SU-DHL-6 (cell line): Measurements from ENCODE around the gene CDC6.

Experiments used
- H2AFZ ChIP-seq: fragments of 200-600 bp; sonication (generic); 2 replicates; pipeline ENCODE4 v1.6.1; 2014; ENCODE audit warnings: low read depth, mild to moderate bottlenecking, moderate library complexity, mixed read lengths, antibody characterized with exemption, low read length; ENCODE audit not compliant: severe bottlenecking
- H3F3A ChIP-seq: fragments of 200-600 bp; shearing (Covaris generic); 2 replicates; pipeline ENCODE4 v1.6.0; 2016; ENCODE audit warnings: antibody characterized with exemption, mild to moderate bottlenecking; ENCODE audit not compliant: insufficient read depth
- H3K27ac ChIP-seq: fragments of 200-600 bp; sonication (generic); 2 replicates; pipeline ENCODE4 v1.5.1; 2016; ENCODE audit warnings: low read depth, mild to moderate bottlenecking, low read length, moderate library complexity, mixed read lengths
- H3K27me3 ChIP-seq: fragments of 200-600 bp; sonication (generic), shearing (Covaris generic); 2 replicates; pipeline ENCODE4 v1.6.0; 2014; ENCODE audit warnings: mild to moderate bottlenecking, low read length
- H3K36me3 ChIP-seq: fragments of 200-600 bp; sonication (generic); 2 replicates; pipeline ENCODE4 v1.6.1; 2014; ENCODE audit warnings: mild to moderate bottlenecking, low read length, mixed read lengths
- H3K4me2 ChIP-seq: fragments of 300-600, 200-600 bp; shearing (Covaris generic), sonication (generic); 2 replicates; pipeline ENCODE4 v1.6.0; 2014; ENCODE audit warnings: low read length, low read depth, mild to moderate bottlenecking; ENCODE audit not compliant: poor library complexity, severe bottlenecking
- H3K4me3 ChIP-seq: fragments of 200-600 bp; sonication (generic); 2 replicates; pipeline ENCODE4 v1.5.1; 2014; ENCODE audit warnings: antibody characterized with exemption, low read length, mild to moderate bottlenecking, mixed read lengths; ENCODE audit not compliant: insufficient read depth, poor library complexity, severe bottlenecking
- H3K79me2 ChIP-seq: fragments of 200-600 bp; sonication (generic); 2 replicates; pipeline ENCODE4 v1.6.1; 2014; ENCODE audit warnings: mild to moderate bottlenecking, low read length, moderate library complexity; ENCODE audit not compliant: insufficient read depth
- H3K9ac ChIP-seq: fragments of 200-600 bp; sonication (generic); 2 replicates; pipeline ENCODE4 v1.7.0; 2014; ENCODE audit warnings: mild to moderate bottlenecking, low read length
- H3K9me2 ChIP-seq: fragments of 200-600 bp; sonication (generic); replicated peaks from 2 replicates; pipeline ENCODE4 v1.6.1; 2014; ENCODE audit warnings: low read length; ENCODE audit not compliant: insufficient read depth
- H3K9me3 ChIP-seq: fragments of 200-600 bp; sonication (generic); 2 replicates; pipeline ENCODE4 v1.6.1; 2014; ENCODE audit warnings: low read length, mixed read lengths; ENCODE audit not compliant: insufficient read depth
- H4K20me1 ChIP-seq: fragments of 200-600 bp; sonication (generic); 2 replicates; pipeline ENCODE4 v1.6.1; 2014; ENCODE audit warnings: low read depth, mild to moderate bottlenecking, antibody characterized with exemption, low read length, moderate library complexity, mixed read lengths
- EZH2phosphoT487 ChIP-seq: fragments of 200-600 bp; sonication (generic), shearing (Covaris generic); conservative IDR thresholded peaks from 2 replicates; pipeline ENCODE4 v1.6.1; 2018; ENCODE audit warnings: mild to moderate bottlenecking, antibody characterized with exemption, low read length, moderate library complexity, mixed read lengths
- TF ChIP-seq, protein P1 (sequence below): fragments of 200-600 bp; sonication (generic); IDR thresholded peaks from one replicate; pipeline ENCODE4 v1.5.1; 2017; ENCODE audit warnings: antibody characterized with exemption, mild to moderate bottlenecking, low read length, moderate library complexity; ENCODE audit not compliant: insufficient read depth, poor library complexity, severe bottlenecking

Gene CDC6

DNA sequence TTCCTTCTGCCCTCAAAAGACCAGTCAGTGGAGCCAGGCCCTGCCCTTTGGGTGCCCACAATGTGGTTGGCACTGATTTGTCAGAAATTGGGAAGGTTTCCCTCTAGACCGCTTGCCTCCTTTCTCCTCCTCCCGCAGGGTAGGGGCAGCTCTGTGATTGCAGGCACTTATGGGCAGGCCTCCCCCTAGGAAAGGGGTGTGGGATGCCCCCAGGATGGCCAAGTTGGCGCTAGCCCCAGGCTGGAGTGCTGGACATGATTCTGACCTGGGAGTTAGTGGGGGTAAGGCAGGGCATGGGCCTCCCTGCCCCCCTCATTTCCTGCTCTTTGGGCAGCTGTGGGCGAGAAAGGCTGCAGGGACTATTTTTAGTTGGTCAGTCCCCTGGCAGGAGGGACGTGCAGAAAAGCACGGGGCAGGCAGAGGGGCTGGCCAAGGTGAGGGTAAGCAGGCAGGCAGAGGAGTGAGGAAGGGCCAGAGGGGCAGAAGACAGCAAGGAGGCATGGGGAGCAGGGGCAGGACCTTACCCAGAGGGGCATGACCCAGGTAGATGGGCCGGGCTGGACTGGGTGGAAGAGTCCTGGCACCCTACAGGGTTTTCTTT is 24.6 kb downstream of the CDC6 start:
- Histone ChIP-seq H3K4me3 (no peak overlapping the region), H3K27ac (no peak overlapping the region), H3K9me3 (no peaks in the 10 kb centered on the region), H3K27me3 (no peaks in the 10 kb centered on the region), H3K36me3 (no peaks in the 10 kb centered on the region), H3F3A (no peaks in the 10 kb centered on the region), H3K9me2 (no peaks in the 10 kb centered on the region), H4K20me1 (no peaks in the 10 kb centered on the region), H2AFZ (no peak overlapping the region), H3K9ac (no peak overlapping the region), H3K79me2 (no peaks in the 10 kb centered on the region), H3K4me2 (no peak overlapping the region)
- no peak for TF ChIP-seq EZH2phosphoT487

GRCh38 chr17:40312893-40313667 is 25.4 kb downstream of the CDC6 start:
- H3K27ac ChIP-seq = no peak overlapping the region
- H3K27me3 ChIP-seq = no peaks in the 10 kb centered on the region
- H3F3A ChIP-seq = no peaks in the 10 kb centered on the region
- H3K36me3 ChIP-seq = no peaks in the 10 kb centered on the region
- no peak overlapping the region for H3K4me2 ChIP-seq
- H3K79me2 ChIP-seq = no peaks in the 10 kb centered on the region
- no peaks in the 10 kb centered on the region for H3K9me3 ChIP-seq
- no peak overlapping the region for H2AFZ ChIP-seq
- no peaks in the 10 kb centered on the region for H4K20me1 ChIP-seq
- H3K4me3 ChIP-seq = no peak overlapping the region
- no peak overlapping the region for H3K9ac ChIP-seq
- TF ChIP-seq, protein P1, sequence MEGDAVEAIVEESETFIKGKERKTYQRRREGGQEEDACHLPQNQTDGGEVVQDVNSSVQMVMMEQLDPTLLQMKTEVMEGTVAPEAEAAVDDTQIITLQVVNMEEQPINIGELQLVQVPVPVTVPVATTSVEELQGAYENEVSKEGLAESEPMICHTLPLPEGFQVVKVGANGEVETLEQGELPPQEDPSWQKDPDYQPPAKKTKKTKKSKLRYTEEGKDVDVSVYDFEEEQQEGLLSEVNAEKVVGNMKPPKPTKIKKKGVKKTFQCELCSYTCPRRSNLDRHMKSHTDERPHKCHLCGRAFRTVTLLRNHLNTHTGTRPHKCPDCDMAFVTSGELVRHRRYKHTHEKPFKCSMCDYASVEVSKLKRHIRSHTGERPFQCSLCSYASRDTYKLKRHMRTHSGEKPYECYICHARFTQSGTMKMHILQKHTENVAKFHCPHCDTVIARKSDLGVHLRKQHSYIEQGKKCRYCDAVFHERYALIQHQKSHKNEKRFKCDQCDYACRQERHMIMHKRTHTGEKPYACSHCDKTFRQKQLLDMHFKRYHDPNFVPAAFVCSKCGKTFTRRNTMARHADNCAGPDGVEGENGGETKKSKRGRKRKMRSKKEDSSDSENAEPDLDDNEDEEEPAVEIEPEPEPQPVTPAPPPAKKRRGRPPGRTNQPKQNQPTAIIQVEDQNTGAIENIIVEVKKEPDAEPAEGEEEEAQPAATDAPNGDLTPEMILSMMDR = no peak
- no peak for TF ChIP-seq EZH2phosphoT487
- no peaks in the 10 kb centered on the region for H3K9me2 ChIP-seq

DNA sequence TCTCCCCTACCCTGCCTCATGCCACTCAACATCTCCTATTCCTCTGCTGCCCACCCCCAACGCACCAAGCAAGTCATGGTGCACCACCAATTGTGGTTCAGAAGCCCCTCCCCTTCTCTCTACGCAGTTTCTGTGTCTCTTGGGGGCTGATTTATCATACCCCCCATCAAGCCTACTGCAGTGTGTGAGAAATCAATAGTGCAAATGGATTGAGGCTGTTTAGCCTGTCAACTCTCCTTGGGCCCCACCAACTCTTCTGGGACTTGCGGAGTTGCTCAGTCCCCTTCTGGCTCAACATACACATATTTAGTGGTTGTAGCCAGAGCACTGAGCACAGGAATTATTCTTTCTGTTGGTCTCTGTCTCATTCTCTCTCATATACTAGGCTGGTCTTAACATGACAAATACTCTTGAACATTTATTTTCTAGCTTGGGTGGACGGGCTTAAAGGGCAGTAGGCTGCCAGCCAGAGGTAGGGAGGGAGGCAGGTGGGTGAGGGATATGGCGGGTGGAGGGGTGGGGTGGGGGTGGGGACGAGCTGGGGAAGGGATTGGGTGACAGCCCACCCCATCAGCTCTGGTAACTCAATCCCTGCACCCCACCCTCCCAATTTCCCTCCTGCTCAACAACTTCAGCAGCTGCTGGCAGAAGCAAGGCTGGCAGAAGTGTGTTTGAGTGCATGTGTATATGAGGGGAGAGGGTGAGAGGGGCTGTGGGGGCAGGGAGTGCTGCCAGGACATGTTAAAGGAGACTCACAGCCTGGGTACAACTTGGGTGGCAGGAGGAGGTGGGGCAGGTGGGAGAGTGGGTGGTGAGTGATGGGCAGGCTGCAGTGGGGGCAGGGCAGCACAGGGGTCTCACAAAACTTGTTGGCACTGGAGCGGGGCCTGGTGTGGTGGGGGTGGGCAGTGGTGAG is 26.2 kb downstream of the CDC6 start:
- H3K9me3 ChIP-seq = no peaks in the 10 kb centered on the region
- no peaks in the 10 kb centered on the region for H4K20me1 ChIP-seq
- H3K4me3 ChIP-seq = no peak overlapping the region
- H3K27ac ChIP-seq = no peak overlapping the region; the same call in 1 of the 2 replicates
- H3K9ac ChIP-seq = no peak overlapping the region
- no peak overlapping the region for H3K4me2 ChIP-seq
- H3K27me3 ChIP-seq = no peaks in the 10 kb centered on the region
- no peaks in the 10 kb centered on the region for H3K36me3 ChIP-seq
- TF ChIP-seq, protein P1 = no peak
- TF ChIP-seq EZH2phosphoT487 = no peak
- H3F3A ChIP-seq = no peaks in the 10 kb centered on the region
- peaks cover 3% of the 10 kb centered on the region; the same call in 1 of the 2 replicates for H3K79me2 ChIP-seq
- H2AFZ ChIP-seq = no peak overlapping the region
- no peaks in the 10 kb centered on the region for H3K9me2 ChIP-seq
